ENCODE measurements around the gene FUT2. TPM values are rescaled to one million over a fixed set of nuclear protein-coding genes. Genes with fewer than 3 reads are reported as not detected.

FUT2 gene
- total and polyA plus RNA-seq, 2 donors (not counting 1 experiment from before 2014, with no cell fraction given): under 0.01 TPM; not detected in 1

- Histone ChIP-seq H3K27ac (ENCODE audit: insufficient read depth, low read length) (no peak overlapping the region), H3K4me1 (ENCODE audit: control insufficient read depth, extremely low read depth, insufficient read depth, low read length) (no peaks in the 10 kb centered on the region), H3K4me3 (replicated peaks in 1 of 4; ENCODE audit: control extremely low read depth in 1 of 4, insufficient read depth in 1 of 4, low read depth in 3 of 4, low read length in 4 of 4) (no peak overlapping the region), H3K79me2 (ENCODE audit: control insufficient read depth, insufficient read depth, low read length) (no peaks in the 10 kb centered on the region), H3K36me3 (ENCODE audit: control insufficient read depth, insufficient read depth, low read length) (no peaks in the 10 kb centered on the region), H3K27me3 (ENCODE audit: control insufficient read depth, insufficient read depth, low read length) (no peaks in the 10 kb centered on the region), H3K4me2 (ENCODE audit: extremely low read depth, insufficient read depth, low read length) (no peak overlapping the region), H3K9ac (ENCODE audit: insufficient read depth, low read length) (no peak overlapping the region), H3K9me3 (ENCODE audit: control insufficient read depth, insufficient read depth, low read depth, low read length) (no peaks in the 10 kb centered on the region), H2AFZ (ENCODE audit: low read length) (no peak overlapping the region), H4K20me1 (ENCODE audit: control insufficient read depth, extremely low read depth, insufficient read depth, low read length) (no peaks in the 10 kb centered on the region)
- no peak for DNase-seq (ENCODE audit: low read depth in 2 of 2)
- TF ChIP-seq CTCF (conservative IDR thresholded peaks at IDR 0.05 in 1 of 2, IDR thresholded peaks at IDR 0.05 in 1 of 2; ENCODE audit: low read depth in 1 of 2, low read length in 2 of 2) (no peak), EZH2 (IDR thresholded peaks at IDR 0.05; ENCODE audit: low read length, missing control alignments) (no peak)
These were observed 25.7 kb upstream of the FUT2 start for GRCh38 chr19:48669903-48670668.

GRCh38 chr19:48670699-48671445 is 24.9 kb upstream of the FUT2 start:
- H3K4me1 ChIP-seq (ENCODE audit: control insufficient read depth, extremely low read depth, insufficient read depth, low read length): no peaks in the 10 kb centered on the region
- no peak overlapping the region for H3K9ac ChIP-seq (ENCODE audit: insufficient read depth, low read length)
- no peaks in the 10 kb centered on the region for H3K79me2 ChIP-seq (ENCODE audit: control insufficient read depth, insufficient read depth, low read length)
- DNase-seq (ENCODE audit: low read depth in 2 of 2): no peak
- H3K4me3 ChIP-seq (replicated peaks in 1 of 4; ENCODE audit: control extremely low read depth in 1 of 4, insufficient read depth in 1 of 4, low read depth in 3 of 4, low read length in 4 of 4): no peak overlapping the region
- H3K27me3 ChIP-seq (ENCODE audit: control insufficient read depth, insufficient read depth, low read length): no peaks in the 10 kb centered on the region
- no peaks in the 10 kb centered on the region for H3K9me3 ChIP-seq (ENCODE audit: control insufficient read depth, insufficient read depth, low read depth, low read length)
- H2AFZ ChIP-seq (ENCODE audit: low read length): no peak overlapping the region
- no peaks in the 10 kb centered on the region for H3K36me3 ChIP-seq (ENCODE audit: control insufficient read depth, insufficient read depth, low read length)
- H4K20me1 ChIP-seq (ENCODE audit: control insufficient read depth, extremely low read depth, insufficient read depth, low read length): no peaks in the 10 kb centered on the region
- H3K27ac ChIP-seq (ENCODE audit: insufficient read depth, low read length): no peak overlapping the region
- no peak overlapping the region for H3K4me2 ChIP-seq (ENCODE audit: extremely low read depth, insufficient read depth, low read length)
- TF ChIP-seq CTCF (conservative IDR thresholded peaks at IDR 0.05 in 1 of 2, IDR thresholded peaks at IDR 0.05 in 1 of 2; ENCODE audit: low read depth in 1 of 2, low read length in 2 of 2) (no peak), EZH2 (IDR thresholded peaks at IDR 0.05; ENCODE audit: low read length, missing control alignments) (no peak)

DNA sequence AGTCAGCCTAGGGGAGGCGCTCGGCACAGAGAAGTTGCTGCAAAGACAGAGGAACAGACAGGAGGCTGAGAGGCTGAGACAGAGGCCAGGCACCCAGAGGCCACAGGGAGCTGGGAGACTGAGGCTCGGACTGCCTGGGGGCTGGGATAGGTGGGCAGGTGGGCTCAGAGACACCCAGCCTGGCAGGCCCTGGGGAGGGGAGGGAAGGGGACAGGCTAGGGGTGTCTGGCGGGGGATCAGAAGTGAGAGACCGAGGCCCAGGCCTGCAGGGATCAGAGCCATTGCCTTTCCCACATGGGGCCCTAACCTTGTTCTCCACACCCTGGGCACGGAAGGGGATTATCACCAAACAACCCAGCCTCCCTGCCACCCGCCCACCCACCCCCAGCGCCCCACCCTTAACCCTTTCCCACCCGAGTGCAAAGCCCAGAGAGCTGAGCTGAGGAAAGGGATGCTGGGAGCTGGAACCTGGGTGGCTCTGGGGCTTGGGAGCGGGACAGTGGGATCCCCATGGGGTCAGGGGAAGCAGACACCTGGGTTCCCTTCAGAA is 24.2 kb upstream of the FUT2 start:
- DNase-seq (ENCODE audit: low read depth in 2 of 2): no peak
- H3K4me2 ChIP-seq (ENCODE audit: extremely low read depth, insufficient read depth, low read length): no peak overlapping the region
- H3K36me3 ChIP-seq (ENCODE audit: control insufficient read depth, insufficient read depth, low read length): no peaks in the 10 kb centered on the region
- H3K9me3 ChIP-seq (ENCODE audit: control insufficient read depth, insufficient read depth, low read depth, low read length): no peaks in the 10 kb centered on the region
- H2AFZ ChIP-seq (ENCODE audit: low read length): no peak overlapping the region
- TF ChIP-seq EZH2 (IDR thresholded peaks at IDR 0.05; ENCODE audit: low read length, missing control alignments) (no peak), CTCF (conservative IDR thresholded peaks at IDR 0.05 in 1 of 2, IDR thresholded peaks at IDR 0.05 in 1 of 2; ENCODE audit: low read depth in 1 of 2, low read length in 2 of 2) (no peak)
- H4K20me1 ChIP-seq (ENCODE audit: control insufficient read depth, extremely low read depth, insufficient read depth, low read length): no peaks in the 10 kb centered on the region
- no peaks in the 10 kb centered on the region for H3K27me3 ChIP-seq (ENCODE audit: control insufficient read depth, insufficient read depth, low read length)
- H3K4me1 ChIP-seq (ENCODE audit: control insufficient read depth, extremely low read depth, insufficient read depth, low read length): no peaks in the 10 kb centered on the region
- no peak overlapping the region for H3K27ac ChIP-seq (ENCODE audit: insufficient read depth, low read length)
- no peaks in the 10 kb centered on the region for H3K79me2 ChIP-seq (ENCODE audit: control insufficient read depth, insufficient read depth, low read length)
- no peak overlapping the region for H3K4me3 ChIP-seq (replicated peaks in 1 of 4; ENCODE audit: control extremely low read depth in 1 of 4, insufficient read depth in 1 of 4, low read depth in 3 of 4, low read length in 4 of 4)
- H3K9ac ChIP-seq (ENCODE audit: insufficient read depth, low read length): no peak overlapping the region
